Measurements from ENCODE around the gene USP53. TPM values are rescaled to one million over a fixed set of nuclear protein-coding genes. Genes with fewer than 3 reads are reported as not detected.

USP53 gene
- total RNA-seq, 1 experiment from 2014 or later = 20.1 TPM

GRCh38 chr4:119297795-119298194 lies 85.3 kb downstream of the USP53 start:
- DNase-seq (ENCODE audit: low spot score) (no peak), ATAC-seq (no peak)
- ChIA-PET POLR2A (interaction anchor here (0.5 kb wide), 1 partner anchor 93 kb away, joined by 4 read pairs; no protein-coding TSS in a partner anchor), CTCF (no interaction called here)
- Mint-ChIP-seq H3K27me3 (ENCODE audit: low read depth) (no peaks in the 10 kb centered on the region), H3K4me1 (peaks cover 39% of the 10 kb centered on the region), H3K27ac (no peak overlapping the region), H3K9me3 (peaks cover 5% of the 10 kb centered on the region; the same call in 1 of the 2 replicates), H3K36me3 (peaks cover 25% of the 10 kb centered on the region), H3K4me3 (peak overlapping the region; percentile 90)
- TF ChIP-seq USF2 (CRISPR knock-in tag; IDR thresholded peaks at IDR 0.05) (no peak), ZMAT4 (CRISPR knock-in tag; IDR thresholded peaks at IDR 0.05) (no peak), ELF4 (CRISPR knock-in tag; IDR thresholded peaks at IDR 0.05; ENCODE audit: low read depth) (no peak), ZNF232 (CRISPR knock-in tag; IDR thresholded peaks at IDR 0.05) (no peak), ATF2 (CRISPR knock-in tag; IDR thresholded peaks at IDR 0.05; ENCODE audit: borderline replicate concordance, low read depth) (no peak), GRHL2 (CRISPR knock-in tag; IDR thresholded peaks at IDR 0.05; ENCODE audit: insufficient replicate concordance, severe bottlenecking) (no peak), CTCF (IDR thresholded peaks at IDR 0.05) (no peak), RORB (CRISPR knock-in tag; IDR thresholded peaks at IDR 0.05) (no peak), NFATC4 (CRISPR knock-in tag; IDR thresholded peaks at IDR 0.05) (no peak), HMGA2 (CRISPR knock-in tag; IDR thresholded peaks at IDR 0.05) (no peak), ZNF138 (CRISPR knock-in tag; conservative IDR thresholded peaks at IDR 0.05) (no peak), ESRRA (CRISPR knock-in tag; IDR thresholded peaks at IDR 0.05; ENCODE audit: borderline replicate concordance) (no peak), CREB1 (CRISPR knock-in tag; IDR thresholded peaks at IDR 0.05) (no peak), NR3C1 (CRISPR knock-in tag; conservative IDR thresholded peaks at IDR 0.05; ENCODE audit: low read depth) (no peak), USF1 (CRISPR knock-in tag; IDR thresholded peaks at IDR 0.05) (no peak), KAT7 (CRISPR knock-in tag; IDR thresholded peaks at IDR 0.05; ENCODE audit: borderline replicate concordance) (no peak)

GRCh38 chr4:119299260-119299671 lies 86.8 kb downstream of the USP53 start:
- Mint-ChIP-seq H3K4me3 (peak overlapping the region; percentile 90), H3K4me1 (peaks cover 39% of the 10 kb centered on the region), H3K9me3 (peaks cover 5% of the 10 kb centered on the region; the same call in 1 of the 2 replicates), H3K27me3 (ENCODE audit: low read depth) (no peaks in the 10 kb centered on the region), H3K27ac (peak overlapping the region; percentile 88; the same call in 1 of the 2 replicates), H3K36me3 (peaks cover 23% of the 10 kb centered on the region)
- CTCF ChIA-PET = interaction anchor here (0.6 to 1.9 kb wide), 3 partner anchors 8 to 259 kb away, joined by 3 to 8 read pairs (median 3); no protein-coding TSS in a partner anchor
- POLR2A ChIA-PET = interaction anchor here (2.2 kb wide), 1 partner anchor 87 kb away, joined by 15 read pairs; the partner anchor contains the start of gene USP53
- DNase-seq (ENCODE audit: low spot score) = no peak
- no peak for ATAC-seq
- no peak for TF ChIP-seq SMAD4 (CRISPR knock-in tag; IDR thresholded peaks at IDR 0.05)
- TF ChIP-seq NR1H2 (CRISPR knock-in tag; IDR thresholded peaks at IDR 0.05) = no peak
- TF ChIP-seq ZNF281 (CRISPR knock-in tag; IDR thresholded peaks at IDR 0.05) = no peak
- no peak for TF ChIP-seq MXD4 (CRISPR knock-in tag; IDR thresholded peaks at IDR 0.05; ENCODE audit: borderline replicate concordance)
- TF ChIP-seq FOXJ3 (CRISPR knock-in tag; IDR thresholded peaks at IDR 0.05; ENCODE audit: borderline replicate concordance) = no peak
- TF ChIP-seq JUN (CRISPR knock-in tag; IDR thresholded peaks at IDR 0.05) = no peak
- no peak for TF ChIP-seq ZNF396 (CRISPR knock-in tag; IDR thresholded peaks at IDR 0.05; ENCODE audit: borderline replicate concordance)
- no peak for TF ChIP-seq ELF4 (CRISPR knock-in tag; IDR thresholded peaks at IDR 0.05; ENCODE audit: low read depth)
- no peak for TF ChIP-seq ATF3 (CRISPR knock-in tag; conservative IDR thresholded peaks at IDR 0.05)
- TF ChIP-seq ERG (CRISPR knock-in tag; IDR thresholded peaks at IDR 0.05) = no peak
- no peak for TF ChIP-seq SP1 (CRISPR knock-in tag; conservative IDR thresholded peaks at IDR 0.05)
- no peak for TF ChIP-seq NR2C2 (CRISPR knock-in tag; IDR thresholded peaks at IDR 0.05)
- TF ChIP-seq TEAD4 (CRISPR knock-in tag; IDR thresholded peaks at IDR 0.05) = no peak
